ENCODE measurements around the gene CASP10.

CASP10 gene

DNA sequence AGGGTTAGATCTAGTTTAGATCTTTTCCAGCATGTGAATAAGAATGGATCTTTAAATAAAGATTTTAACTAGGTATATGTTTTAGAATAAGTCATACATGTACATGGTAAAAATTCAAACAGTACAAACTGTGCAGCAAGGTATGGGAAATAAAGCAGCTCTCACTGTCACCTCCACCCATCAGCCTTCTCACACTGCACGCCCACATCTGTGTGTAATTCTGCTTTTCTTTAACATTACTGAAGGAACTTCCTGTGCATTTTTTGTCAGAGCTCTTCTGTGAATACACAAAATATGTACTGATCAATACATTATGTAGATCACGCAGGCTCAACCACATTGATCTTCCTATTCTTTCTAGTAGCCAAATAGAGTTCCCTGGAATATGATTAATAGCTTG lies 80.8 kb downstream of the CASP10 start:
- no peak for DNase-seq

DNA sequence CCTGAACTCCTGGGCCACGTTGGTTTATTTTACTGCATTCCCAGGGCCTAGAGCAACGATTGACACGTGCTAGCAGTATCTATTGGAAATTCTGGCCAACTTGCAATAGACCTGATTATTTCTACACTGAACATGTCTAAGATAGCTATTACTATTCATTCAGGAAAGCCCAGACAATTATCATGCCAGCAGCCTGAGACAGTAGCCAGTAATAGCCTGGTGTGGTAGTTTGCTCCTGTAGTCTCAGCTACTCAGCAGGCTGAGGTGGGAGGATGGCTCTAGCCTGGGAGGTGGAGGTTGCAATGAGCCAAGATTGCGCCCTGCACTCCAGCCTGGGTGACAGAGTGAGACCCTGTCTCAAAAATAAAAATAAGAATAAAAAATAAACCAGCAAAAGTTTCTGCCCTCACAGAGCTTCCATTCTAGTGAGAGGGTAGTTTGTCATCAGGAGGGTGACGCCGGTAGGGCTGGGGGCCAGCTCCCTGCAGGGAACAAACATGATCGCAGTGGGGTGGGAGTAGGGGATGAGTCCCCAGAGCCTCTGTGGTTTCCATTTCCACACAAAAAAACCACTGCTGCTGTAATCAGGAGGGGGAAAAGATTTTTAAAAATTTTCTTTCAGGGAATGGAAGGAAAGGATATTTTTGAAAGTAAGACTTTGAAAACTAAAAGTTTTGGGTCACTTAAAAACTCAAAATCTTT lies 81.7 kb downstream of the CASP10 start:
- no peak for DNase-seq

DNA sequence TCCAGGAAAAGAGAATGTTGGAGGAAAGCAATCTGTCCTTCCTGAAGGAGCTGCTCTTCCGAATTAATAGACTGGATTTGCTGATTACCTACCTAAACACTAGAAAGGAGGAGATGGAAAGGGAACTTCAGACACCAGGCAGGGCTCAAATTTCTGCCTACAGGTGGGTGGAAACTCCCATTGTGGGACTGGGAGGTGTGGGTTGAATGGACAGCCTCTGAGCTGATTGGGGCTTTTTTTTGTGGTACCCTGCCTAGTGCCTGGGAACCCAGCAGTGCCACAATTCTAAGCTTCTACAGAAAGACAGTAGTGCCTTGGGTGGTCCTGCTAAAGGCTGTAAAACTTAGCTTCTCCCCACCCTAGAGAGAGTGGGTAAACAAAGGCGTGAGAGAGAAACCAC lies 83.7 kb downstream of the CASP10 start:
- DNase-seq = no peak

DNA sequence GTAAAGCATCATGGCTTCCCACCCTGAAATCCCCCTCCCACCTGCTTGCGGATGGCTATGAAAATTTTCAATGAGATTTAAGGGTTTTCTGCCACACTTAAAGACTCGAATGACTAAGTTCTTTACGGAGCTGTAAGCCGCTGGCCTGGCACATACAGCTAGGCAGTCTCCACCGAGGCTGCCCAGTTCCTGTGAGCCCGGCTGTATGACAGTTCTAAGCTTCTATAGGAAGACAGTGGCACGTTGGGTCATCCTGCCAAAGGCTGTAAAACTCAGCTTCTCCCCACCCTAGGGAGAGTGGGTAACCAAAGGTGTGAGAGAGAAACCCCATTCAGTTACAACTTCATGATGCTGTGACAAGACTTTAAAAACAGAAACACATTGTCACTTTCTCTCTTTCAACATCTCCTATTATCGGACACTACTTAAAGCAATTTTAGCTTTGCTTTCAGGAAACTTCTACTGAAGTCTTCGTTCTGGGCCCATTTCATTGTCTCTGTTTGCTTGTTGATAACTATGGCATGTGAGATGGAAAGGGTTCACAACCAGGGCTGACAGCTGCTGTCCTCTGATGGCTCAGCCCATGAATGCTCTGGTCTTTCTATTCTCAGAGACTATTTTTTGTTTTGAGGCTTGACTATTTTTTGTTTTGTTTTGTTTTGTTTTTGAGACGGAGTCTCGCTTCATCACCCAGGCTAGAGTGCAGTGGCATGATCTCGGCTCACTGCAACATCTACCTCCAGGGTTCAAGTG lies 84.5 kb downstream of the CASP10 start:
- DNase-seq = no peak

DNA sequence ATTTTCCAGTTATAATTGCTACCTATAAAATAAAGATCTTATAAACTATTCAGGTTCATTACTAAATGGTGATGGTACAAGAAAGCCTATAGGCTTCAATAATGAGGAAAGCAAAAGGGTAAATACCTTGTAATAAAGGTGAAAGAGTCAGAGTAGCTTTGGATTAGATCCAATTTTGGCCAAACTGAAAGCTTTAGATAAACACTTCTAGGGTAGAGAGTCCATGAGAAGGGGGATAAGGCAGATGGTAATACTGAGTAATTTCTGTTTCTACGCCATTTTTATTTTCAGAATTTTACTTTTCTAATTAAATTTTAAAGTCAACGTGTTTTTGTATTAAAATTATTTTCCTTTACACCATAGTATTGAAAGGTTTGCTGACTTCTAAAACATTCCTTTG lies 86.8 kb downstream of the CASP10 start:
- DNase-seq = no peak

DNA sequence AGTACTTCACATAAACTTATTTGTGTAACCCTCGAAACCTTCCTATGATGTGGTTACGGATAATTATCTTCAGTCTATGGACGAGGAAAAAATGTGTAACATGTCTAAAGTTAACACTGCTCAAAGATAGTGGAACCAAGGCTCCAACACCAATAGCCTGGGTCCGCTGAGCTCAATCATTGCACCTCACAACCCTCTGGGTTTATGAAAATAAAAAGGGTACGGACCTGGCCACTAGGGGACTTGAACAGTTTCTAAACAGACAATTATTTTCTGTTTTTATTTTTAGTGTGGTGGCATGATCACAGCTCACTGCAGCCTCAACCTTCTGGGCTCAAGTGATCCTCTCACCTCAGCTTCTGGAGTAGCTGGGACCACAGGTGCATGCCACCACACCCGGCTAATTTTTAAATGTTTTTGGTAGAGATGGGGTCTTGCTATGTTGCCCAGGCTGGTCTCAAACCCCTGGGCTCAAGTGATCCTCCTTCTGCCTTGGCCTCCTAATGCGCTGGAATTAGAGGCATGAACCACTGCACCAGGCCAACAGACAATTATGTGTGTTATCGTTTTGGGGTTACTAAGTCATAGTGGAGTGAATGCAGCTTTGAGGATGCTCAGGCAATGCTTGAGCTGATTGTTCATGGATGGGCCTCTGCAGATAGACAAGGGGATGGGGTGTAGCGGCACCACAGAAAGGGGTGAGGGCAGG lies 87.5 kb downstream of the CASP10 start:
- DNase-seq = no peak

DNA sequence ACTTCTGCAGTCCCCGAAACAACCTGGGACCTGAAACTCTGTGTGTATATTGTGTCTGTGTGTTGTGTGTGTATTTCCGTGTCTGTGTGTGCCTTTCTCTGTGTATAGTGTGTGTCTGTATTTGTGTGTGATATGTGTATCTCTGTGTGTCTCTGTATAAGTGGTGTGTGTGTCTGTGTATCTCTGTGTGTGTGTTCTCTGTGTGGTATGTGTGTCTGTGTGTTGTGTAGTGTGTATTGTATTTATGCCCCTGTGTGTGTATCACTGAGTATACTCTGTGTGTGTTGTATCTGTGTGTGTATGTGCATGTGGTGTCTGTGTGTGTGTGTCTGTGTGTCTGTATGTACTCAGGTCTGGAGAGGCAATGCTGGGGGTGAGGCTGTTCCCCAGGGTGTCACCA lies 89.0 kb downstream of the CASP10 start:
- no peak for DNase-seq

DNA sequence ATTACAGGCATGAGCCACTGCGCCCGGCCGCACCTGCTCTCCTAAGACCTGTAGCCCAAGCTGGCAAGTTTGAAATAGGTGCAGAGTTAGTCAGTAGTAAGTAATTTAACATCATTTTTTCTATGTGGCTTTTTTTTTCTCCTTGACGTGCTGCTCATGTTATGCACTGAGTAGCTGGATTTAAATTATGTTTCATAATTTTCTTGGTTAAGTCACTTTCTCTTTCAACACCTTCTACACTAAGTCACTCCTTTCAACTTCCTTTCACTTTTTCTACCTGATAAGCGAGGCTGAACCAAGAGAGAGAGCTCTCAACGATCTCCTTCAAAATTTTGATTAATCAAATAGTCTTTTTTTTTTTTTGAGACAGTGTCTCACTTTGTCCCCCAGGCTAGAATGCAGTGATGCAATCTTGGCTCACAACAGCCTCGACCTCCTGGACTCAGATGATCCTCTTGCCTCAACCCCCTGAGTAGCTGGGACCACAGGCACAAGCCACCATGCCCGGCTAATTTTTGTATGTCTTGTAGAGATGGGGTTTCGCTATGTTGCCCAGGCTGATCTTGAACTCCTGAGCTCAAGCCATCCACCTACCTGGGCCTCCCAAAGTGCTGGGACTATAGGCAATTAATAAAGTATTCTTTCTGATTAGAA lies 90.5 kb downstream of the CASP10 start:
- no peak for DNase-seq

DNA sequence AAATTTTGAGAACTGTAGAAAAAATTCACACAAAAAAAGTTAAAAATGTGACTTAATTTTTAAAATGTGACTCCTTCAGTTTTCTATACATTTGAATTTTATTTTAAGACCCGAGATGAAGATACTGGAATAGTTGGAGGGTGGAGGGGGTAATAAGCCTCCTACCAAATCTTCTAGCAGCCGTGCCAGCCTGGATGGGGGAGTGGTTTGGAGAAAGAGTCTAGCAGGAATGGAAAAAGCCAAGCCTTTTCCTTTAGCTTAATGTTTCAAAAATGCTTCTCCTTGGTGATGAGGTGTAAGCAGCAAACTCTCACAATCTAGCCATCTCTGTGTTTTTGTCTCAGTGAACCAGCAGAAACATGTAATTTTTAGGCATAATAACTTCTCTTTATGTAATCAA lies 92.1 kb downstream of the CASP10 start:
- no peak for DNase-seq

DNA sequence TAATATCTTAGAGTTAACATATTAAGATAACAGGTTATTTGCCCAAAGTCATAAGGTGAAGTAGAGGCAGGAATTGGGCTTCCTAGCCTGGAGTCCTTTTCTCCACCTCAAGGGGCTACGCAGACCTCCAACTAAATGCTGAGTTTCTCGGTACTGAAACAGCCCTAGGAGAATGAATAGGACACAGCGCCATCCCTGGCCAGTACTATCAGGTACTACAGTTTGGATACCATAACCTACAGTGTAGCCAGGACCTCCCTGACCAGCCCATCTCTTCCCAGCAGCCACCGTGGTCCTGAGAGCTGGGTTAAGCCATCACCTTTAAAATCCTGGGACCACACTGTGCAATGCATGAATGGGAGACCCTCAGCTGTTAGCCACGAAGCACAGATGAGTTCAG lies 93.0 kb downstream of the CASP10 start:
- DNase-seq = no peak

DNA sequence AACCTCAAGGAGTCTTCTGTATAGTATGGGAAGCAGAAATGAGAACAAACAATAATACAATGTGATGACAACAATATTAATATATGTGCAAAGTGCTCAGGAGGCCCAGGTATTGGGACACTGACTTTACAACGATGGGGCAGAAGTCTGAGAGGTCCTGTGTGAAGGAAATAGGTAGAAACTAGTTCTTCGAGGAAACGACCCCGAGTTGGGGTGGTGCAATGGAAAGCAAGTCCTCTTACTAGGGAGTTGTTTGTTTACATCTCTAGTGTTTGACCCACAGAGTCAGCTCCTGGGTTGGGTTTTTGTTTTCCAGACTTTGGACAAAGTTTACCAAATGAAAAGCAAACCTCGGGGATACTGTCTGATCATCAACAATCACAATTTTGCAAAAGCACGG lies 93.6 kb downstream of the CASP10 start:
- DNase-seq = no peak
